OCI-LY7 (cell line): ENCODE results near the gene HMG20A. TPM values are rescaled to one million over a fixed set of nuclear protein-coding genes. Genes with fewer than 3 reads are reported as not detected.

Experiments
- BruUV-seq: library from RNA; stranded (reverse); fragments of 400-500 nt; replicated peaks from 2 replicates; lab custom pipeline; 2021; lab: Mats Ljungman, UMichigan
- CTCF ChIA-PET: fragments of 300-600 bp; sonication (Branson Sonifier 250); formaldehyde crosslinking; loops from one replicate; lab custom pipeline; 2022; ENCODE audit warnings: antibody characterized with exemption; ENCODE audit not compliant: unreplicated experiment; lab: Charles Lee
- POLR2A ChIA-PET: fragments of 300-600 bp; sonication (Branson Sonifier 250); formaldehyde crosslinking; loops from one replicate; lab custom pipeline; 2022; ENCODE audit warnings: antibody characterized with exemption; lab: Charles Lee
- DNase-seq: peaks from one replicate; pipeline ENCODE4 v3.0.0-alpha.2; 2015; ENCODE audit warnings: low spot score
- H2AFZ ChIP-seq: fragments of 200-600 bp; sonication (generic), shearing (Covaris generic); 2 replicates; pipeline ENCODE4 v1.6.1; 2014; ENCODE audit warnings: mild to moderate bottlenecking, antibody characterized with exemption, low read length, moderate library complexity
- H3K27ac ChIP-seq: fragments of 200-600 bp; sonication (generic); 2 replicates; pipeline ENCODE4 v1.5.1; 2014; ENCODE audit warnings: mixed run types, low read depth, mild to moderate bottlenecking, moderate library complexity, low read length, inconsistent platforms; ENCODE audit not compliant: poor library complexity, severe bottlenecking
- H3K36me3 ChIP-seq: fragments of 200-600 bp; sonication (generic); 2 replicates; pipeline ENCODE4 v1.6.1; 2014; ENCODE audit warnings: mild to moderate bottlenecking, antibody characterized with exemption, low read length, moderate library complexity, mixed read lengths; ENCODE audit not compliant: insufficient read depth
- H3K4me1 ChIP-seq: fragments of 200-600 bp; sonication (generic); 2 replicates; pipeline ENCODE4 v1.5.1; 2014; ENCODE audit warnings: mild to moderate bottlenecking, low read length; ENCODE audit not compliant: insufficient read depth, poor library complexity, severe bottlenecking
- H3K4me2 ChIP-seq: fragments of 200-600 bp; sonication (generic); 2 replicates; pipeline ENCODE4 v1.6.1; 2014; ENCODE audit warnings: mild to moderate bottlenecking, low read length
- H3K4me3 ChIP-seq: fragments of 200-600 bp; sonication (generic); 2 replicates; pipeline ENCODE4 v1.5.1; 2014; ENCODE audit warnings: mild to moderate bottlenecking, low read depth, low read length; ENCODE audit not compliant: poor library complexity, severe bottlenecking
- H3K79me2 ChIP-seq: fragments of 200-600 bp; sonication (generic); 2 replicates; pipeline ENCODE4 v1.6.1; 2016; ENCODE audit warnings: low read depth, mild to moderate bottlenecking, low read length, moderate library complexity, mixed read lengths; ENCODE audit not compliant: insufficient read depth
- H3K9me2 ChIP-seq: fragments of 200-600 bp; sonication (generic); 2 replicates; pipeline ENCODE4 v1.6.1; 2016; ENCODE audit warnings: mild to moderate bottlenecking, low read length, mixed read lengths; ENCODE audit not compliant: insufficient read depth
- H3K9me3 ChIP-seq: fragments of 200-600 bp; sonication (generic); 2 replicates; pipeline ENCODE4 v1.6.1; 2014; ENCODE audit warnings: mild to moderate bottlenecking, mixed run types, low read length, mixed read lengths
- H4K20me1 ChIP-seq: fragments of 200-600 bp; sonication (generic); 2 replicates; pipeline ENCODE4 v1.6.1; 2014; ENCODE audit warnings: mild to moderate bottlenecking, antibody characterized with exemption, low read length, moderate library complexity, mixed read lengths; ENCODE audit not compliant: insufficient read depth
- EZH2phosphoT487 ChIP-seq: fragments of 200-600 bp; sonication (generic); IDR thresholded peaks from 2 replicates; pipeline ENCODE4 v1.6.1; 2018; ENCODE audit warnings: low read depth, borderline replicate concordance, mild to moderate bottlenecking, mixed run types, antibody characterized with exemption, low read length, moderate library complexity, mixed read lengths
- intact Hi-C: fragments of 100-400 bp; cut with micrococcal nuclease; formaldehyde crosslinking; loops from one replicate; pipeline ENCODE4 v1.10.0; 2022; ENCODE audit not compliant: unreplicated experiment
- total RNA-seq, 2 experiments: library from RNA; depleted of rRNA in 1 of 2; stranded (reverse); fragments of >200 nt in 1 of 2; shearing (Covaris generic) in 1 of 2; gene quantifications; 2 replicates each; pipeline ENCODE4 v1.2.3, GENCODE V29; 2014 to 2022
- TF ChIP-seq, protein P1 (sequence below): fragments of 200-600 bp; sonication (generic); conservative IDR thresholded peaks from 2 replicates; pipeline ENCODE4 v1.5.1; 2014; ENCODE audit warnings: mild to moderate bottlenecking, antibody characterized with exemption, low read length, moderate library complexity, mixed read lengths

Gene HMG20A
- total RNA-seq, 2 experiments from 2014 or later = 29.1 to 49.9 TPM

DNA sequence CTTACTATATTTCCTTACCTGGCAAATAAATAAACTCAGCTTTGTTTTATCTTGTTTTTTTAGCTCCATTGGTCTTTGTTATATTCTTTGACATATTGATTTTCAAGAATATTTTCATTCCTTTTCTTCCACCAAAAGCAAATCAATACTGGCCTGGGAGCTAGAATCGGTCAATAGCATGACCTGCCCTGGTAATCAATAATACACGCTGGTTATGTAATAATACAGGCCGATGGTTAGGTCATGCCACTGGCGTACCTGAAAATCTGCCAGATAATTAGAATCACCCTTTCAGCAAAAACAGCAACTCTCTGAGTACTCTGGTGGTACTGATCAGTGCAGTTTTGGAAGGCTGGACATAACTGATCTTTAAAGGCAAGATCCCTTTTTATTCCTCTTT, 40.7 kb upstream of the HMG20A start:
- no peak for DNase-seq
- intact Hi-C loops = no loop called here
- POLR2A ChIA-PET = no interaction called here
- BruUV-seq = no TSS peak
- Histone ChIP-seq H3K4me2 (no peak overlapping the region), H3K27ac (no peak overlapping the region), H3K79me2 (no peaks in the 10 kb centered on the region), H2AFZ (no peak overlapping the region), H3K36me3 (no peaks in the 10 kb centered on the region), H4K20me1 (no peaks in the 10 kb centered on the region; the same call in 1 of the 2 replicates), H3K9me3 (no peaks in the 10 kb centered on the region), H3K9me2 (no peaks in the 10 kb centered on the region), H3K4me3 (no peak overlapping the region), H3K4me1 (no peaks in the 10 kb centered on the region)
- no peak for TF ChIP-seq EZH2phosphoT487
- TF ChIP-seq, protein P1, sequence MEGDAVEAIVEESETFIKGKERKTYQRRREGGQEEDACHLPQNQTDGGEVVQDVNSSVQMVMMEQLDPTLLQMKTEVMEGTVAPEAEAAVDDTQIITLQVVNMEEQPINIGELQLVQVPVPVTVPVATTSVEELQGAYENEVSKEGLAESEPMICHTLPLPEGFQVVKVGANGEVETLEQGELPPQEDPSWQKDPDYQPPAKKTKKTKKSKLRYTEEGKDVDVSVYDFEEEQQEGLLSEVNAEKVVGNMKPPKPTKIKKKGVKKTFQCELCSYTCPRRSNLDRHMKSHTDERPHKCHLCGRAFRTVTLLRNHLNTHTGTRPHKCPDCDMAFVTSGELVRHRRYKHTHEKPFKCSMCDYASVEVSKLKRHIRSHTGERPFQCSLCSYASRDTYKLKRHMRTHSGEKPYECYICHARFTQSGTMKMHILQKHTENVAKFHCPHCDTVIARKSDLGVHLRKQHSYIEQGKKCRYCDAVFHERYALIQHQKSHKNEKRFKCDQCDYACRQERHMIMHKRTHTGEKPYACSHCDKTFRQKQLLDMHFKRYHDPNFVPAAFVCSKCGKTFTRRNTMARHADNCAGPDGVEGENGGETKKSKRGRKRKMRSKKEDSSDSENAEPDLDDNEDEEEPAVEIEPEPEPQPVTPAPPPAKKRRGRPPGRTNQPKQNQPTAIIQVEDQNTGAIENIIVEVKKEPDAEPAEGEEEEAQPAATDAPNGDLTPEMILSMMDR = no peak
- CTCF ChIA-PET = no interaction called here

DNA sequence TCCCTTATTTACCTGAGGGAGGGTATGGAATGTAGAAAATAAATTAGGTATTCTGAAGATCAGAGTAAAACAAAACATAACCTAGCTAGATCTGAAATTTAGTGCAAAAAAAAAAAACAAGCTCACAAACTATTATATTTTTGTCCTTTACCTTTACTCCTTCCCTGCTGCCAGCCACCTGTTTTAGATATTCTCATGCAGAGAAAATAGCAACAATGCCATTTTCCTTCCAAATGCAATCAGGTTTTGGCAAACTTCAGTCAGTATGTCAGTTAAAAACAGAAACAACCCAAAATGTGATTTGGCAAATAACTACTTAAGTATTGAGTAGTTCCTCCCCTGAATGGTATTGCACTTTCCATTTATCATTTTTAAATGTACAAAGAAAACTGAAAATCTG, 36.6 kb upstream of the HMG20A start:
- no peaks in the 10 kb centered on the region; the same call in 1 of the 2 replicates for H4K20me1 ChIP-seq
- POLR2A ChIA-PET = interaction anchor here (0.6 kb wide), 1 partner anchor 1110 kb away, joined by 3 read pairs; no protein-coding TSS in a partner anchor
- no peaks in the 10 kb centered on the region for H3K4me1 ChIP-seq
- no peak overlapping the region for H3K4me3 ChIP-seq
- H3K4me2 ChIP-seq = no peak overlapping the region
- no peaks in the 10 kb centered on the region for H3K36me3 ChIP-seq
- intact Hi-C loops = no loop called here
- H2AFZ ChIP-seq = no peak overlapping the region
- H3K27ac ChIP-seq = no peak overlapping the region
- H3K79me2 ChIP-seq = no peaks in the 10 kb centered on the region
- no peak for DNase-seq
- no TSS peak for BruUV-seq
- CTCF ChIA-PET = no interaction called here
- TF ChIP-seq EZH2phosphoT487 = no peak
- TF ChIP-seq, protein P1 = no peak
- H3K9me2 ChIP-seq = no peaks in the 10 kb centered on the region
- H3K9me3 ChIP-seq = no peaks in the 10 kb centered on the region

DNA sequence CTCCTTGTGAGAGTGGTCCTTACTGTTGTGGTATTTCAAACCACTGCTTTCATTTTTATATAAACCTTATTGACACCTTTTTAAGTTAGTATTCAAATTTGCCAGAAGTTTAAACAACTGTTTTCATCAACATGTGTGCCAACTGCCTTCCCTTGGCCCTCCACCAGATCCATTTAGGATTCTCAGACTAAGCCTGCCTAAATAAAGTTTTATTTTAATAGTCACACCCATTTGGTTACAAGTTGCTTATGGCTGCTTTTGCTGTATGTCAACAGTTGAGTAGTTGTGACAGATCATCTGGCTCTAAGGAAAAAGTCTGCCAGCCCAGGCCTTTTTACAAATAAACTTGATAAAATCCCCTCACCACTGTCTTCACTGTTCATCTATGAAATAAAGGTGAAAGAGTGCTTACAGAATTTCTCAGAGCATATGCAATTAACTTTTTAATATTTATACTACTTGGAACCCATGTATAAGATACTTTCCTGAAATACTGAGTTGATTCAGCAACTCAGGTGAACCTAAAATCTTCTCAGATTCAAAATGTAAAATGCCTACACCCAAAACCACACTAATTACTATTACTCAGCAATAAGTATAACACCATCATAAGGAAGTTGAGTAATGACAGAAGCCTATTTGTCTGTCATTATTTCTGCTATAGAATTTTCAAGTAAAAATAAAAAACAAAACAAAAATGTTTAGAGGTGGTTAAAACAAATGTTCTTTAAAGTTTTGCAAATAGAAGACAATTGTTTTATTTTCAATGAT, 35.9 kb upstream of the HMG20A start:
- Histone ChIP-seq H3K79me2 (no peaks in the 10 kb centered on the region), H3K4me3 (no peak overlapping the region), H3K27ac (no peak overlapping the region), H3K9me2 (no peaks in the 10 kb centered on the region), H3K4me1 (no peaks in the 10 kb centered on the region), H3K36me3 (no peaks in the 10 kb centered on the region), H2AFZ (no peak overlapping the region), H4K20me1 (no peaks in the 10 kb centered on the region; the same call in 1 of the 2 replicates), H3K4me2 (no peak overlapping the region), H3K9me3 (no peaks in the 10 kb centered on the region)
- no peak for DNase-seq
- POLR2A ChIA-PET = interaction anchor here (0.6 kb wide), 1 partner anchor 1111 kb away, joined by 3 read pairs; no protein-coding TSS in a partner anchor
- CTCF ChIA-PET = no interaction called here
- BruUV-seq = no TSS peak
- intact Hi-C loops = no loop called here
- TF ChIP-seq, protein P1 = no peak
- TF ChIP-seq EZH2phosphoT487 = no peak
